HepG2 (cell line): ENCODE measurements around the gene PYCR2. TPM values are rescaled to one million over a fixed set of nuclear protein-coding genes. Genes with fewer than 3 reads are reported as not detected.
A peak's percentile ranks its signal among the peaks of the same experiment; 100 is the strongest.

Source experiments
- ATAD3A ChIP-seq: sonication (generic); formaldehyde crosslinking; IDR thresholded peaks from 2 replicates; pipeline ENCODE4 v1.4.0; 2020; ENCODE audit warnings: missing genetic modification reagents
- BCL6 ChIP-seq: IDR thresholded peaks from 2 replicates; pipeline ENCODE4 v1.6.1; 2016; ENCODE audit warnings: missing genetic modification reagents, missing compliant biosample characterization
- CC2D1A ChIP-seq: sonication (generic); formaldehyde crosslinking; IDR thresholded peaks from 2 replicates; pipeline ENCODE4 v1.8.1; 2023; ENCODE audit warnings: mild to moderate bottlenecking, missing genetic modification reagents
- CHD2 ChIP-seq: IDR thresholded peaks from 2 replicates; pipeline ENCODE4 v1.6.1; 2011; ENCODE audit warnings: low read depth, low read length, improper control_type of control experiment
- CREB1 ChIP-seq, 2 experiments: fragments of 450-650 bp in 1 of 2; IDR thresholded peaks; 2 replicates each; pipeline ENCODE4 v1.6.1; 2016 to 2017; ENCODE audit warnings: control low read depth in 1 of 2, mild to moderate bottlenecking in 1 of 2, missing compliant biosample characterization in 1 of 2, missing genetic modification characterization in 1 of 2
- KLF6 ChIP-seq: IDR thresholded peaks from 2 replicates; pipeline ENCODE4 v1.8.0; 2016; ENCODE audit warnings: missing biosample characterization, missing genetic modification reagents
- MEF2D ChIP-seq: sonication (generic); formaldehyde crosslinking; IDR thresholded peaks from 2 replicates; pipeline ENCODE4 v1.5.1; 2020; ENCODE audit warnings: mild to moderate bottlenecking, missing genetic modification reagents
- MXD4 ChIP-seq: IDR thresholded peaks from 2 replicates; pipeline ENCODE4 v1.6.1; 2016; ENCODE audit warnings: mild to moderate bottlenecking, missing biosample characterization, missing genetic modification reagents
- POLR2G ChIP-seq: fragments of 200-400 bp; formaldehyde crosslinking; IDR thresholded peaks from 2 replicates; pipeline ENCODE4 v1.6.1; 2018; ENCODE audit warnings: mild to moderate bottlenecking, low read depth, low read length, moderate library complexity
- RFXAP ChIP-seq: sonication (generic); formaldehyde crosslinking; IDR thresholded peaks from 2 replicates; pipeline ENCODE4 v1.4.0; 2020; ENCODE audit warnings: missing genetic modification reagents, borderline replicate concordance
- SETDB1 ChIP-seq: sonication (generic); formaldehyde crosslinking; IDR thresholded peaks from 2 replicates; pipeline ENCODE4 v1.5.1; 2020; ENCODE audit warnings: missing genetic modification reagents, mild to moderate bottlenecking, borderline replicate concordance
- SNAI1 ChIP-seq: sonication (generic); formaldehyde crosslinking; IDR thresholded peaks from 2 replicates; pipeline ENCODE4 v1.5.0; 2020; ENCODE audit warnings: mild to moderate bottlenecking, missing genetic modification reagents, borderline replicate concordance
- TAF1 ChIP-seq: sonication (generic); formaldehyde crosslinking; IDR thresholded peaks from 2 replicates; pipeline ENCODE4 v1.4.0; 2020; ENCODE audit warnings: missing genetic modification reagents
- TBX2 ChIP-seq: sonication (generic); formaldehyde crosslinking; IDR thresholded peaks from 2 replicates; pipeline ENCODE4 v1.5.0; 2020; ENCODE audit warnings: missing genetic modification reagents, mild to moderate bottlenecking, borderline replicate concordance
- ZIK1 ChIP-seq: sonication (generic); formaldehyde crosslinking; IDR thresholded peaks from 2 replicates; pipeline ENCODE4 v1.5.0; 2020; ENCODE audit warnings: mild to moderate bottlenecking, low read depth, missing genetic modification reagents, borderline replicate concordance
- ZNF317 ChIP-seq: sonication (generic); formaldehyde crosslinking; IDR thresholded peaks from 2 replicates; pipeline ENCODE4 v1.5.0; 2020; ENCODE audit warnings: mild to moderate bottlenecking, missing genetic modification reagents
- ZNF367 ChIP-seq: sonication (generic); formaldehyde crosslinking; IDR thresholded peaks from 2 replicates; pipeline ENCODE4 v1.4.0; 2020; ENCODE audit warnings: missing genetic modification reagents, borderline replicate concordance
- ZNF780A ChIP-seq: sonication (generic); formaldehyde crosslinking; IDR thresholded peaks from 2 replicates; pipeline ENCODE4 v1.8.0; 2022; ENCODE audit warnings: mild to moderate bottlenecking, missing genetic modification reagents, moderate library complexity
- ZNF83 ChIP-seq: sonication (generic); formaldehyde crosslinking; IDR thresholded peaks from 2 replicates; pipeline ENCODE4 v1.4.0; 2020; ENCODE audit warnings: missing genetic modification reagents, mild to moderate bottlenecking, borderline replicate concordance
- polyA plus RNA-seq, 8 experiments: library from polyadenylated mRNA; depleted of rRNA in 3 of 8; stranded (reverse) in 7 of 8; unstranded in 1 of 8; fragments of >200 nt; fragmentation: Illumina TruSeq in 4 of 8; extraction: Trizol in 4 of 8; gene quantifications; 2 replicates each; pipeline versions ENCODE4 v1.2.1 to v1.2.3, GENCODE V29; 2011 to 2016; ENCODE audit warnings: low read depth in 4 of 8, missing spikeins in 1 of 8, mixed read lengths in 1 of 8; ENCODE audit not compliant: insufficient read depth in 1 of 8
- total RNA-seq, 5 experiments: library from RNA; depleted of rRNA; stranded (reverse); fragments of >200 nt; fragmentation: Illumina TruSeq; extraction: Trizol; gene quantifications; 2 replicates each; pipeline ENCODE4 v1.2.3, GENCODE V29; 2016; ENCODE audit warnings: low read depth in 1 of 5
- TF ChIP-seq, protein P1 (sequence below): sonication (generic); formaldehyde crosslinking; IDR thresholded peaks from 2 replicates; pipeline ENCODE4 v1.4.0; 2020; ENCODE audit warnings: missing genetic modification reagents, mild to moderate bottlenecking, borderline replicate concordance
- TF ChIP-seq, protein P2 (sequence below): sonication (generic); formaldehyde crosslinking; conservative IDR thresholded peaks from 2 replicates; pipeline ENCODE4 v1.4.0; 2020; ENCODE audit warnings: missing genetic modification reagents
- TF ChIP-seq, protein P3 (sequence below): sonication (generic); formaldehyde crosslinking; IDR thresholded peaks from 2 replicates; pipeline ENCODE4 v1.8.1; 2023; ENCODE audit warnings: mild to moderate bottlenecking, inconsistent platforms, moderate library complexity, missing genetic modification reagents, borderline replicate concordance
- TF ChIP-seq, protein P4 (sequence below): sonication (generic); formaldehyde crosslinking; IDR thresholded peaks from 2 replicates; pipeline ENCODE4 v1.8.1; 2023; ENCODE audit warnings: mild to moderate bottlenecking, moderate library complexity, missing genetic modification reagents

Gene PYCR2
- total and polyA plus RNA-seq, 2 of the 13 experiments (the other 11 are each of a cell fraction or from before 2014, with no cell fraction given), result 47.2 to 47.8 TPM

DNA sequence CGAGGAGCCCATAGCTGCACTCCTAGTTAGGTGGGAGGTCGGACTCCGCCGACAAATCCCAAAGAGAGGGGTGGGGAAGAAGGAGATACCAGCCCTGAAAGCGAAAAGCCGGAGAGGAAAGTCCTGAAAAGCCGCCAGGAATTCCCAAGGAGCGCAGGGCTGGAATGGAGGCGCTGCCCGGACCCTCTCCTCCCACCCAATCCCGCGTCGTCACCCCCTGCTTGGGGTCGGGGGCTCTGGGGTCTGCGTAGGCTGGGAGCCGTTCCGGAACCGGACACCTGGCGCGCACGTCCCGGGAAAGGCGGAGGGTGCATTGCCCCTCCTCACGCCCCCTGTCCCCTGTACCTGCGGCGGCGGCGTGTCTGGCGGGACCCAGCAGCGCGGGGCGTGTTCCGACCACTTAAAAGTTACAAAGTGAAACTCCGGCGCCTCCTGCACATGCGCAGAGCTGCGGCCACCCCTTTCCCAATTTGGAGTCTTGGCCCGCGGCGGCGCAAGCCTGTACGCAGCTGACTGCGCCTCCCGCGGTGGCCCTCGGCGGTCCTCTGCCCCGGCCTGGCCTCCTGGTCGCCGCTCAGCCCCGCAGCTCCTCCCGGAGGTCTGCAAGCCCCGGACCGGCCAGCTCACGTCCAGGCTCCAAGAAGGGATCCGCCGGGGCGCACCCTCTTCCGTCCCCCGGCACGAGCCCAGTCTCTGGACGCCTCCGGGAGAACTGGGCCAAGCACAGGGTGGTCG is 41.9 kb downstream of the PYCR2 start, which contains the start of gene TMEM63A (continued):
- TF ChIP-seq, protein P1, sequence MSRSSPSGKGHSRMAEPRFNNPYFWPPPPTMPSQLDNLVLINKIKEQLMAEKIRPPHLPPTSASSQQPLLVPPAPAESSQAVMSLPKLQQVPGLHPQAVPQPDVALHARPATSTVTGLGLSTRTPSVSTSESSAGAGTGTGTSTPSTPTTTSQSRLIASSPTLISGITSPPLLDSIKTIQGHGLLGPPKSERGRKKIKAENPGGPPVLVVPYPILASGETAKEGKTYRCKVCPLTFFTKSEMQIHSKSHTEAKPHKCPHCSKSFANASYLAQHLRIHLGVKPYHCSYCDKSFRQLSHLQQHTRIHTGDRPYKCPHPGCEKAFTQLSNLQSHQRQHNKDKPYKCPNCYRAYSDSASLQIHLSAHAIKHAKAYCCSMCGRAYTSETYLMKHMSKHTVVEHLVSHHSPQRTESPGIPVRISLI, result no peak; the same call in 1 of the 2 replicates
- TF ChIP-seq MEF2D (CRISPR knock-in tag) (no peak), ZNF367 (0 out of 2 replicates have a peak, but pooled peaks have one; percentile 39), CREB1 (IDR thresholded peaks at IDR 0.05) (no peak), CREB1 (CRISPR knock-in tag; IDR thresholded peaks at IDR 0.05) (no peak), ZIK1 (CRISPR knock-in tag) (no peak), SNAI1 (CRISPR knock-in tag) (peak; percentile 81; the same call in 1 of the 2 replicates), BCL6 (CRISPR knock-in tag) (no peak; the same call in 1 of the 2 replicates), CC2D1A (CRISPR knock-in tag) (no peak), ZNF780A (CRISPR knock-in tag) (no peak), ATAD3A (CRISPR knock-in tag) (no peak), KLF6 (CRISPR knock-in tag) (no peak), ZNF83 (CRISPR knock-in tag) (no peak), TAF1 (CRISPR knock-in tag) (peak; percentile 77), RFXAP (CRISPR knock-in tag) (0 out of 2 replicates have a peak, but pooled peaks have one; percentile 32), MXD4 (0 out of 2 replicates have a peak, but pooled peaks have one; percentile 67), CHD2 (no peak), TBX2 (CRISPR knock-in tag) (peak; percentile 19; the same call in 1 of the 2 replicates), ZNF317 (CRISPR knock-in tag) (peak; percentile 61; the same call in 1 of the 2 replicates), SETDB1 (no peak), POLR2G (peak; percentile 74)
- TF ChIP-seq, protein P2, sequence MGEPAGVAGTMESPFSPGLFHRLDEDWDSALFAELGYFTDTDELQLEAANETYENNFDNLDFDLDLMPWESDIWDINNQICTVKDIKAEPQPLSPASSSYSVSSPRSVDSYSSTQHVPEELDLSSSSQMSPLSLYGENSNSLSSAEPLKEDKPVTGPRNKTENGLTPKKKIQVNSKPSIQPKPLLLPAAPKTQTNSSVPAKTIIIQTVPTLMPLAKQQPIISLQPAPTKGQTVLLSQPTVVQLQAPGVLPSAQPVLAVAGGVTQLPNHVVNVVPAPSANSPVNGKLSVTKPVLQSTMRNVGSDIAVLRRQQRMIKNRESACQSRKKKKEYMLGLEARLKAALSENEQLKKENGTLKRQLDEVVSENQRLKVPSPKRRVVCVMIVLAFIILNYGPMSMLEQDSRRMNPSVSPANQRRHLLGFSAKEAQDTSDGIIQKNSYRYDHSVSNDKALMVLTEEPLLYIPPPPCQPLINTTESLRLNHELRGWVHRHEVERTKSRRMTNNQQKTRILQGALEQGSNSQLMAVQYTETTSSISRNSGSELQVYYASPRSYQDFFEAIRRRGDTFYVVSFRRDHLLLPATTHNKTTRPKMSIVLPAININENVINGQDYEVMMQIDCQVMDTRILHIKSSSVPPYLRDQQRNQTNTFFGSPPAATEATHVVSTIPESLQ (CRISPR knock-in tag), result no peak
- TF ChIP-seq, protein P3, sequence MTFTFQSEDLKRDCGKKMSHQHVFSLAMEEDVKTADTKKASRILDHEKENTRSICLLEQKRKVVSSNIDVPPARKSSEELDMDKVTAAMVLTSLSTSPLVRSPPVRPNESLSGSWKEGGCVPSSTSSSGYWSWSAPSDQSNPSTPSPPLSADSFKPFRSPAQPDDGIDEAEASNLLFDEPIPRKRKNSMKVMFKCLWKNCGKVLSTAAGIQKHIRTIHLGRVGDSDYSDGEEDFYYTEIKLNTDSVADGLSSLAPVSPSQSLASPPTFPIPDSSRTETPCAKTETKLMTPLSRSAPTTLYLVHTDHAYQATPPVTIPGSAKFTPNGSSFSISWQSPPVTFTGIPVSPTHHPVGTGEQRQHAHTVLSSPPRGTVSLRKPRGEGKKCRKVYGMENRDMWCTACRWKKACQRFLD (CRISPR knock-in tag), result peak; percentile 79; the same call in 1 of the 2 replicates
- TF ChIP-seq, protein P4, sequence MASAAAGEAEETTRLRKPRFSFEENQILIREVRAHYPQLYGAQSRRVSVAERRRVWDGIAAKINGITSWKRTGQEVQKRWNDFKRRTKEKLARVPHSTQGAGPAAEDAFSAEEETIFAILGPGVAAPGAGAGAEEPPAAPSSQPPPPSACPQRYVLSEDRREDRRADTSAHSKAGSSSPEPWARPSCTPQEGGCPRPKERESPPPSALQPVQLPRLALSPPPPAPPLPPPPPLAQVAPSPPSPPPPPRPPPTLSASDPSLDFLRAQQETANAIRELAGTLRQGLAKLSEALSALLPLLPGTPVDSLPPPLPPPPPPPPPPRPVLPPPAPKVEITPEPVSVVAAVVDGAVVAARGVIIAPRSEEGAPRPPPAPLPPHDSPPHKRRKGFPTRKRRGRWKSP (CRISPR knock-in tag), result peak; percentile 95
